ENCODE results near the gene ROR1.

DNA sequence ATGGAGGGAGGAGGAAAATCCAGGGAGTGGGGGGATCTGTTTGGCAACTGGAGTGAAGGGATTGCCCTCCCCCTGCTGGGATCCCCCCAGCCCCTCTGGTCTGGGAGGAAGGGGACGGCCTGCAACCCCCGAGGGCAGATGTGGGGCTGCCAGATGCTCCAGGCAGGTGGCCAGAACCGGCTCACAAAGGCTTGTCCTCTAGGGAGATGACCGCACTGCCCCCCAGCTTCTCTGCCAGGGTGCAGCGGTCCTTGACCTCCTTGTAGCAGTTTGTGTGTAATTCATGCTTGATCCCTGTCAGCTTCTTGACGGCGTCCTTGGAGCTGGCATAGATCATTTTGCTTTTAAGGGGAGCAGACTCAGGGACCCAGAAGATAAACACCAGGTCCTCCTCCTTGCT, 69.2 kb downstream of the ROR1 start:
- TF ChIP-seq POLR2AphosphoS5 (IDR thresholded peaks at IDR 0.05) (no peak), POLR2A (IDR thresholded peaks at IDR 0.05; ENCODE audit: low read depth) (no peak), CTCF (IDR thresholded peaks at IDR 0.05) (no peak), EP300 (IDR thresholded peaks at IDR 0.05) (no peak)
